Dermis microvascular lymphatic vessel endothelial cell (primary cell): ENCODE measurements around the gene GAREM1. TPM values are rescaled to one million over a fixed set of nuclear protein-coding genes. Genes with fewer than 3 reads are reported as not detected.

Experiments used
- DNase-seq, 2 donors: peaks; one replicate each; pipeline versions ENCODE4 v3.0.0 to v3.0.0-alpha.2; 2010; ENCODE audit warnings: low read depth in 2 of 2
- total RNA-seq: library from RNA; depleted of rRNA; stranded (reverse); fragments of >200 nt; gene quantifications from 2 replicates; pipeline ENCODE4 v1.2.1, GENCODE V29; 2014

The GAREM1 gene
- total RNA-seq, 1 donor from 2014 or later: 0.26 TPM

GRCh38 chr18:32328974-32329373, 141.7 kb downstream of the GAREM1 start:
- no peak for DNase-seq

GRCh38 chr18:32328379-32328778, 142.3 kb downstream of the GAREM1 start:
- DNase-seq: no peak

- no peak for DNase-seq
Measured at GRCh38 chr18:32326450-32327308, 144.0 kb downstream of the GAREM1 start.

- DNase-seq: no peak
Measured at GRCh38 chr18:32324181-32324580, 146.5 kb downstream of the GAREM1 start.

GRCh38 chr18:32321826-32322225, 148.9 kb downstream of the GAREM1 start:
- no peak for DNase-seq

- DNase-seq: no peak
Measured at GRCh38 chr18:32319084-32319483, 151.6 kb downstream of the GAREM1 start.

GRCh38 chr18:32318581-32318980, 152.1 kb downstream of the GAREM1 start:
- no peak for DNase-seq

- DNase-seq: no peak
Measured at GRCh38 chr18:32317651-32318050, 153.0 kb downstream of the GAREM1 start.

- DNase-seq: no peak
Measured at GRCh38 chr18:32315881-32316280, 154.8 kb downstream of the GAREM1 start.

- no peak for DNase-seq
Measured at GRCh38 chr18:32310774-32311173, 159.9 kb downstream of the GAREM1 start.

- no peak for DNase-seq
Measured at GRCh38 chr18:32310101-32310500, 160.6 kb downstream of the GAREM1 start.

- peak in 1 of 2 donors; percentile 67 for DNase-seq
Measured at GRCh38 chr18:32308493-32309120, 162.1 kb downstream of the GAREM1 start.

GRCh38 chr18:32303400-32303799, 167.3 kb downstream of the GAREM1 start:
- DNase-seq: no peak

GRCh38 chr18:32302806-32303205, 167.9 kb downstream of the GAREM1 start:
- no peak for DNase-seq

GRCh38 chr18:32301976-32302743, 168.5 kb downstream of the GAREM1 start:
- DNase-seq: no peak

- no peak for DNase-seq
Measured at GRCh38 chr18:32301361-32301760, 169.3 kb downstream of the GAREM1 start.

- DNase-seq: no peak
Measured at GRCh38 chr18:32300914-32301313, 169.8 kb downstream of the GAREM1 start.

GRCh38 chr18:32299484-32299883, 171.2 kb downstream of the GAREM1 start:
- no peak for DNase-seq

GRCh38 chr18:32298171-32298667, 172.5 kb downstream of the GAREM1 start:
- DNase-seq: no peak

- DNase-seq: no peak
Measured at GRCh38 chr18:32297579-32298170, 173.0 kb downstream of the GAREM1 start.

- no peak for DNase-seq
Measured at GRCh38 chr18:32296851-32297250, 173.8 kb downstream of the GAREM1 start.

GRCh38 chr18:32295604-32296003, 175.1 kb downstream of the GAREM1 start:
- no peak for DNase-seq
